ENCODE measurements around the gene SFMBT1. TPM values are rescaled to one million over a fixed set of nuclear protein-coding genes. Genes with fewer than 3 reads are reported as not detected.

Gene SFMBT1
- total and polyA plus RNA-seq, 2 experiments from 2014 or later: 5.3 to 24.0 TPM

DNA sequence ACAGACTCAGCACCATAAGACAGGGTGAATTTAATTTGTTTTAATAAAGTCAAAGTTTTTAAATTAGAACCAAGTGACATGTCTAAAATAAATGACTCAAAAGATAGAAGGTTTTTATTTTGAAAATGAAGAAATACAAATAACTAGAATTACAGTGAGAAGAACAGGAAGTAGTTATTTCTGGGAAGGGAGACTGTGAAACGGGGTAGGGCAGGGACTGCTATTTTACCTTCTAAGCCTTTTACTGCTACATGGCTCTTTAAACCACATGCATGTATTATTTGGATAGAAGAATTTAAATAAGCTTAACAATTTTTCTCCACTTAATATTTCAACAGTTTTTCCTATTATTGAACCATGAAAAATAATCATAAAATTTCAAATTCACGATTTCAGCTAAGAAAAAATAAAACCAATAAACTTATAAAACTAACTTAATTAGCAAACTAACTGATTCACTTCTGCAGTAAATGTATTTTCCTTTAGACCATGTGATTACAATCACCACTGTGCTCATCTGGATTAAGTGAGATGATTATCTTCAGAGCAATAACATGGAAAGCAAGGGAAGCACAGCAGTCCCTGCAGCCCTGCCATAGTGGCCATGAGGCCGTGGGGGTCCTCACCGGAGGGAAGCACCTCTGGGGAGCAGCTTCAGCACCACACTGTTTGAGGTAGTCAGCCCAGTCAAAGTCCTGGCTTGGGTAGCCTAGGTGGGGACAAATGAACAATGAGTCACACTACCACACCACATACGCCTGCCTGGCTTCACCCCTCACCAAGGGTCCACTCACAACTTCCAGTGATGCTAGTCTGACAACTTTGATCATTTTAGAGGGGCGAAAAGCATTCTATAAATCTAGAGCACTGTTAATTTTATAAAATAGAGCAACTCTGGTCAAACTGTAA is 120.2 kb downstream of the SFMBT1 start:
- DNase-seq (ENCODE audit: low spot score) (no peak), ATAC-seq (no peak; the same call in 2 of the 3 replicates)
- H3F3A ChIP-seq (replicated peaks; ENCODE audit: low read depth): no peaks in the 10 kb centered on the region
- H4K20me1 ChIP-seq (replicated peaks; ENCODE audit: insufficient read depth): no peaks in the 10 kb centered on the region
- H3K27ac ChIP-seq (ENCODE audit: low read depth): no peak overlapping the region
- no peaks in the 10 kb centered on the region for H3K4me1 Mint-ChIP-seq
- H3K4me1 ChIP-seq (ENCODE audit: insufficient read depth): no peaks in the 10 kb centered on the region
- H3K36me3 Mint-ChIP-seq (ENCODE audit: low read depth): no peaks in the 10 kb centered on the region; the same call in 2 of the 3 replicates
- no peaks in the 10 kb centered on the region for H3K36me3 ChIP-seq (ENCODE audit: insufficient read depth)
- TF ChIP-seq, protein P1, sequence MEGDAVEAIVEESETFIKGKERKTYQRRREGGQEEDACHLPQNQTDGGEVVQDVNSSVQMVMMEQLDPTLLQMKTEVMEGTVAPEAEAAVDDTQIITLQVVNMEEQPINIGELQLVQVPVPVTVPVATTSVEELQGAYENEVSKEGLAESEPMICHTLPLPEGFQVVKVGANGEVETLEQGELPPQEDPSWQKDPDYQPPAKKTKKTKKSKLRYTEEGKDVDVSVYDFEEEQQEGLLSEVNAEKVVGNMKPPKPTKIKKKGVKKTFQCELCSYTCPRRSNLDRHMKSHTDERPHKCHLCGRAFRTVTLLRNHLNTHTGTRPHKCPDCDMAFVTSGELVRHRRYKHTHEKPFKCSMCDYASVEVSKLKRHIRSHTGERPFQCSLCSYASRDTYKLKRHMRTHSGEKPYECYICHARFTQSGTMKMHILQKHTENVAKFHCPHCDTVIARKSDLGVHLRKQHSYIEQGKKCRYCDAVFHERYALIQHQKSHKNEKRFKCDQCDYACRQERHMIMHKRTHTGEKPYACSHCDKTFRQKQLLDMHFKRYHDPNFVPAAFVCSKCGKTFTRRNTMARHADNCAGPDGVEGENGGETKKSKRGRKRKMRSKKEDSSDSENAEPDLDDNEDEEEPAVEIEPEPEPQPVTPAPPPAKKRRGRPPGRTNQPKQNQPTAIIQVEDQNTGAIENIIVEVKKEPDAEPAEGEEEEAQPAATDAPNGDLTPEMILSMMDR (conservative IDR thresholded peaks at IDR 0.05; ENCODE audit: low read depth in 2 of 2): no peak
- TF ChIP-seq EZH2 (IDR thresholded peaks at IDR 0.05; ENCODE audit: low read depth, unreplicated experiment): no peak
- TF ChIP-seq STAT1 (IDR thresholded peaks at IDR 0.05; ENCODE audit: unreplicated experiment): no peak
- no peak for TF ChIP-seq JUNB (IDR thresholded peaks at IDR 0.05; ENCODE audit: unreplicated experiment)
- TF ChIP-seq NANOG (IDR thresholded peaks at IDR 0.05; ENCODE audit: borderline replicate concordance): no peak
- TF ChIP-seq POLR2AphosphoS5 (IDR thresholded peaks at IDR 0.05; ENCODE audit: low read depth): no peak
- no peak for TF ChIP-seq ZNF462 (CRISPR knock-in tag; IDR thresholded peaks at IDR 0.05)
- no peaks in the 10 kb centered on the region for H3K9me3 Mint-ChIP-seq
- H2AFZ ChIP-seq: no peak overlapping the region
- no peak overlapping the region for H3K27ac Mint-ChIP-seq
- no peak overlapping the region for H3K4me2 ChIP-seq
- no peak overlapping the region for H3K4me3 Mint-ChIP-seq
- H3K27me3 ChIP-seq (ENCODE audit: insufficient read depth): no peaks in the 10 kb centered on the region
- peaks cover 5% of the 10 kb centered on the region for H3K27me3 Mint-ChIP-seq (ENCODE audit: insufficient read depth, low read depth, poor library complexity)
- H3K79me2 ChIP-seq (replicated peaks; ENCODE audit: insufficient read depth): no peaks in the 10 kb centered on the region
- H3K9me2 ChIP-seq (ENCODE audit: insufficient read depth): no peaks in the 10 kb centered on the region
- no peak overlapping the region for H3K4me3 ChIP-seq

Data from GM23338 (cell line).